Measurements from ENCODE around the gene CDK5RAP3. TPM values are rescaled to one million over a fixed set of nuclear protein-coding genes. Genes with fewer than 3 reads are reported as not detected.

CDK5RAP3 gene
- total and polyA plus RNA-seq, 2 experiments from 2014 or later = 121 to 158 TPM

- Histone ChIP-seq H3K27ac (no peak within 1 kb of the TSS), H3K27me3 (no peaks in the 10 kb centered on the region), H3K4me3 (no peak within 1 kb of the TSS), H3K4me1 (ENCODE audit: low read depth) (peaks cover 4% of the 10 kb centered on the region), H3K36me3 (no peaks in the 10 kb centered on the region), H3K9me3 (ENCODE audit: low read depth) (no peaks in the 10 kb centered on the region)
- DNase-seq (ENCODE audit: low read depth in 1 of 2, low spot score in 1 of 2) = no peak
- no peak for TF ChIP-seq CTCF (IDR thresholded peaks at IDR 0.05; ENCODE audit: low read depth, low read length)
Measured at GRCh38 chr17:47957591-47958490, 13.1 kb upstream of the CDK5RAP3 start, which contains the start of gene PRR15L. Gene PRR15L (minus strand): TSS chr17:47957883. CDS start chr17:47953234, 4,649 bp downstream.

- no peaks in the 10 kb centered on the region for H3K9me3 ChIP-seq (ENCODE audit: low read depth)
- no peak overlapping the region for H3K4me3 ChIP-seq
- no peaks in the 10 kb centered on the region for H3K27me3 ChIP-seq
- peaks cover 4% of the 10 kb centered on the region for H3K4me1 ChIP-seq (ENCODE audit: low read depth)
- H3K36me3 ChIP-seq = no peaks in the 10 kb centered on the region
- H3K27ac ChIP-seq = no peak overlapping the region
- no peak for DNase-seq (ENCODE audit: low read depth in 1 of 2, low spot score in 1 of 2)
- TF ChIP-seq CTCF (IDR thresholded peaks at IDR 0.05; ENCODE audit: low read depth, low read length) = no peak
Measured at GRCh38 chr17:47959825-47960655, 10.9 kb upstream of the CDK5RAP3 start.

GRCh38 chr17:47961406-47961805 is 9.5 kb upstream of the CDK5RAP3 start:
- Histone ChIP-seq H3K9me3 (ENCODE audit: low read depth) (no peaks in the 10 kb centered on the region), H3K36me3 (no peaks in the 10 kb centered on the region), H3K27me3 (no peaks in the 10 kb centered on the region), H3K27ac (no peak overlapping the region), H3K4me3 (no peak overlapping the region), H3K4me1 (ENCODE audit: low read depth) (peaks cover 4% of the 10 kb centered on the region)
- DNase-seq (ENCODE audit: low read depth in 1 of 2, low spot score in 1 of 2) = no peak
- TF ChIP-seq CTCF (IDR thresholded peaks at IDR 0.05; ENCODE audit: low read depth, low read length) = no peak

GRCh38 chr17:47962901-47963300 is 8.0 kb upstream of the CDK5RAP3 start:
- Histone ChIP-seq H3K4me1 (ENCODE audit: low read depth) (no peaks in the 10 kb centered on the region), H3K27me3 (no peaks in the 10 kb centered on the region), H3K27ac (no peak overlapping the region), H3K36me3 (no peaks in the 10 kb centered on the region), H3K4me3 (no peak overlapping the region), H3K9me3 (ENCODE audit: low read depth) (no peaks in the 10 kb centered on the region)
- no peak for DNase-seq (ENCODE audit: low read depth in 1 of 2, low spot score in 1 of 2)
- no peak for TF ChIP-seq CTCF (IDR thresholded peaks at IDR 0.05; ENCODE audit: low read depth, low read length)

GRCh38 chr17:47964856-47965255 is 6.1 kb upstream of the CDK5RAP3 start:
- H3K27me3 ChIP-seq = no peaks in the 10 kb centered on the region
- H3K36me3 ChIP-seq = no peaks in the 10 kb centered on the region
- DNase-seq (ENCODE audit: low read depth in 1 of 2, low spot score in 1 of 2) = no peak
- no peaks in the 10 kb centered on the region for H3K4me1 ChIP-seq (ENCODE audit: low read depth)
- H3K9me3 ChIP-seq (ENCODE audit: low read depth) = no peaks in the 10 kb centered on the region
- no peak for TF ChIP-seq CTCF (IDR thresholded peaks at IDR 0.05; ENCODE audit: low read depth, low read length)
- no peak overlapping the region for H3K27ac ChIP-seq
- H3K4me3 ChIP-seq = no peak overlapping the region
